GM12878 (cell line): ENCODE measurements around the gene CCDC141. TPM values are rescaled to one million over a fixed set of nuclear protein-coding genes. Genes with fewer than 3 reads are reported as not detected.

Experiments used
- ATAC-seq: fragments of 200-7000 bp; cut with Tn5 transposase; 3 replicates; pipeline ENCODE4 v1.9.1; 2020; ENCODE audit warnings: mild to moderate bottlenecking, moderate library complexity
- BruUV-seq: library from RNA; stranded (reverse); fragments of 400-500 nt; replicated peaks from 2 replicates; lab custom pipeline; 2021; lab: Mats Ljungman, UMichigan
- CTCF ChIA-PET: fragments of 300-600 bp; sonication (Branson Sonifier 250); formaldehyde crosslinking; extraction: SDS; loops from one replicate; lab custom pipeline; 2021; ENCODE audit warnings: inconsistent platforms; lab: Yijun Ruan, JAX
- POLR2A ChIA-PET: fragments of 350-600 bp; formaldehyde crosslinking; extraction: SDS; loops from one replicate; lab custom pipeline; 2021; ENCODE audit warnings: inconsistent platforms; lab: Charles Lee
- RAD21 ChIA-PET: fragments of 300-600 bp; sonication (Branson Sonifier 250); formaldehyde crosslinking; loops from one replicate; lab custom pipeline; 2023; ENCODE audit warnings: antibody characterized with exemption; ENCODE audit not compliant: unreplicated experiment; lab: Charles Lee
- SMC1A ChIA-PET: fragments of 300-600 bp; sonication (Branson Sonifier 250); formaldehyde crosslinking; loops from one replicate; lab custom pipeline; 2023; ENCODE audit not compliant: unreplicated experiment, uncharacterized antibody; lab: Charles Lee
- DNase-seq: peaks from one replicate; pipeline ENCODE4 v3.0.0-alpha.2; 2011; ENCODE audit warnings: low read depth, low spot score
- FAIRE-seq: peaks from 3 replicates; lab custom pipeline; 2011; peaks lifted over from hg19 to GRCh38; lab: Jason Lieb, UNC
- H2AFZ ChIP-seq: 2 replicates; pipeline ENCODE4 v1.6.0; 2011; ENCODE audit warnings: low read depth, low read length, control low read depth; ENCODE audit not compliant: control insufficient read depth
- H3K27ac ChIP-seq: 2 replicates; pipeline ENCODE4 v1.5.1; 2011; ENCODE audit warnings: control low read depth; ENCODE audit not compliant: control insufficient read depth, insufficient read depth
- H3K27me3 ChIP-seq, 2 experiments: replicated peaks in 1 of 2; 2 replicates each; pipeline versions ENCODE4 v1.6.0 to v1.6.1; 2011; ENCODE audit warnings: low read length in 1 of 2; ENCODE audit not compliant: control insufficient read depth in 2 of 2, insufficient read depth in 2 of 2
- H3K36me3 ChIP-seq, 2 experiments: 2 replicates each; pipeline ENCODE4 v1.5.1; 2011; ENCODE audit warnings: low read length in 1 of 2; ENCODE audit not compliant: control insufficient read depth in 2 of 2, insufficient read depth in 2 of 2
- H3K4me1 ChIP-seq: 2 replicates; pipeline ENCODE4 v1.6.1; 2011; ENCODE audit warnings: mild to moderate bottlenecking, low read length, moderate library complexity, mixed read lengths; ENCODE audit not compliant: control insufficient read depth, insufficient read depth
- H3K4me2 ChIP-seq: 2 replicates; pipeline ENCODE4 v1.6.0; 2011; ENCODE audit warnings: control low read depth; ENCODE audit not compliant: control insufficient read depth, insufficient read depth
- H3K4me3 ChIP-seq: fragments of 200-600 bp; sonication (generic); 2 replicates; pipeline ENCODE4 v1.5.1; 2016
- H3K79me2 ChIP-seq: 2 replicates; pipeline ENCODE4 v1.6.0; 2011; ENCODE audit warnings: low read length; ENCODE audit not compliant: control insufficient read depth, insufficient read depth
- H3K9ac ChIP-seq: 2 replicates; pipeline ENCODE4 v1.8.0; 2011; ENCODE audit warnings: low read length, control low read depth, mixed read lengths; ENCODE audit not compliant: control insufficient read depth, insufficient read depth
- H3K9me3 ChIP-seq: replicated peaks from 3 replicates; pipeline ENCODE4 v1.5.1; 2011; ENCODE audit warnings: mild to moderate bottlenecking, low read length; ENCODE audit not compliant: control insufficient read depth, insufficient read depth
- H4K20me1 ChIP-seq: 2 replicates; pipeline ENCODE4 v1.6.0; 2011; ENCODE audit not compliant: control insufficient read depth, insufficient read depth
- CHD4 ChIP-seq: fragments of 200-600 bp; sonication (generic); IDR thresholded peaks from 2 replicates; pipeline ENCODE4 v1.6.1; 2016; ENCODE audit warnings: mild to moderate bottlenecking
- CREM ChIP-seq: IDR thresholded peaks from 2 replicates; pipeline ENCODE4 v1.6.1; 2014; ENCODE audit warnings: antibody characterized with exemption, low read depth
- EP300 ChIP-seq, 2 experiments: fragments of 150-350 bp in 1 of 2; IDR thresholded peaks; 2 replicates each; pipeline ENCODE4 v1.6.1; 2011 to 2012; ENCODE audit warnings: low read depth in 2 of 2, low read length in 2 of 2, borderline replicate concordance in 1 of 2, improper control_type of control experiment in 1 of 2, inconsistent platforms in 1 of 2; ENCODE audit not compliant: control insufficient read depth in 1 of 2
- EZH2 ChIP-seq: IDR thresholded peaks from 2 replicates; pipeline ENCODE4 v1.6.1; 2012; ENCODE audit warnings: low read depth, mild to moderate bottlenecking, control low read depth, inconsistent platforms, low read length, borderline replicate concordance; ENCODE audit not compliant: control insufficient read depth
- HCFC1 ChIP-seq: fragments of 150-350 bp; IDR thresholded peaks from 2 replicates; pipeline ENCODE4 v1.6.1; 2014; ENCODE audit warnings: low read length
- NR2F1 ChIP-seq: fragments of 450-650 bp; conservative IDR thresholded peaks from 2 replicates; pipeline ENCODE4 v1.6.1; 2017; ENCODE audit warnings: mild to moderate bottlenecking
- PAX5 ChIP-seq: IDR thresholded peaks from 2 replicates; pipeline ENCODE4 v1.6.1; 2011; ENCODE audit warnings: low read depth, low read length, borderline replicate concordance
- POLR2A ChIP-seq: IDR thresholded peaks from 2 replicates; pipeline ENCODE4 v1.6.1; 2011; ENCODE audit warnings: low read depth, mild to moderate bottlenecking, low read length
- STAT1 ChIP-seq: fragments of 450-650 bp; conservative IDR thresholded peaks from 2 replicates; pipeline ENCODE4 v1.6.1; 2014; ENCODE audit warnings: antibody characterized with exemption, mild to moderate bottlenecking
- WGBS: methylation state at CpG from one replicate; pipeline ENCODE4 v1.1.6; 2016; ENCODE audit warnings: low lambda C conversion rate; ENCODE audit not compliant: insufficient replicate concordance, insufficient coverage; ENCODE audit errors: missing lambda C conversion rate; 5-methylcytosine and 5-hydroxymethylcytosine counted together
- in situ Hi-C: fragments of 300-500 bp; cut with MboI; formaldehyde crosslinking; loops from 9 replicates; pipeline ENCODE4 v1.14.3; 2018; ENCODE audit warnings: mixed read lengths
- intact Hi-C: fragments of 100-400 bp; cut with micrococcal nuclease; formaldehyde crosslinking; loops from one replicate; pipeline ENCODE4 v1.14.2; 2022; ENCODE audit not compliant: unreplicated experiment
- polyA plus RNA-seq, 11 experiments: library from polyadenylated mRNA; depleted of rRNA in 4 of 11; unstranded in 6 of 11; stranded (reverse) in 5 of 11; fragments of >200 nt; fragmentation: Nextera tagmentation in 4 of 11; fragmentation: Illumina TruSeq in 1 of 11; extraction: Ambion mirVana in 4 of 11; extraction: Trizol in 1 of 11; gene quantifications; 1 replicate in 1 of 11; 2 replicates in 10 of 11; pipeline versions ENCODE4 v1.2.1 to v1.2.3, GENCODE V29; 2011 to 2016; ENCODE audit warnings: inconsistent platforms in 2 of 11, missing spikeins in 2 of 11, low read depth in 1 of 11
- total RNA-seq, 4 experiments: library from RNA; depleted of rRNA in 3 of 4; stranded (reverse); fragments of >200 nt in 3 of 4; fragmentation: Illumina TruSeq in 1 of 4; extraction: Trizol in 1 of 4; gene quantifications; 2 replicates each; pipeline versions ENCODE4 v1.2.1 to v1.2.3, GENCODE V29; 2013 to 2021
- TF ChIP-seq, protein P1 (sequence below): fragments of 450-650 bp; IDR thresholded peaks from 2 replicates; pipeline ENCODE4 v1.6.1; 2016; ENCODE audit warnings: mild to moderate bottlenecking
- TF ChIP-seq, protein P2 (sequence below): fragments of 450-650 bp; IDR thresholded peaks from 2 replicates; pipeline ENCODE4 v1.6.1; 2017; ENCODE audit warnings: borderline replicate concordance
- TF ChIP-seq, protein P3 (sequence below): fragments of 450-650 bp; formaldehyde crosslinking; IDR thresholded peaks from 2 replicates; pipeline ENCODE4 v1.4.0; 2022; ENCODE audit warnings: mild to moderate bottlenecking, moderate library complexity
- TF ChIP-seq, protein P4 (sequence below): IDR thresholded peaks from 2 replicates; pipeline ENCODE4 v1.6.1; 2011; ENCODE audit warnings: borderline replicate concordance, low read depth, mild to moderate bottlenecking, moderate library complexity, mixed read lengths, low read length; ENCODE audit not compliant: insufficient read depth; ENCODE audit errors: extremely low read length
- TF ChIP-seq, protein P5 (sequence below): IDR thresholded peaks from 2 replicates; pipeline ENCODE4 v1.6.1; 2012; ENCODE audit warnings: low read depth, low read length, improper control_type of control experiment

The CCDC141 gene
- total and polyA plus RNA-seq, 10 of the 15 experiments (the other 5 are each of a cell fraction or from before 2014, with no cell fraction given): 0.84 to 12.5 (median 3.6) TPM

DNA sequence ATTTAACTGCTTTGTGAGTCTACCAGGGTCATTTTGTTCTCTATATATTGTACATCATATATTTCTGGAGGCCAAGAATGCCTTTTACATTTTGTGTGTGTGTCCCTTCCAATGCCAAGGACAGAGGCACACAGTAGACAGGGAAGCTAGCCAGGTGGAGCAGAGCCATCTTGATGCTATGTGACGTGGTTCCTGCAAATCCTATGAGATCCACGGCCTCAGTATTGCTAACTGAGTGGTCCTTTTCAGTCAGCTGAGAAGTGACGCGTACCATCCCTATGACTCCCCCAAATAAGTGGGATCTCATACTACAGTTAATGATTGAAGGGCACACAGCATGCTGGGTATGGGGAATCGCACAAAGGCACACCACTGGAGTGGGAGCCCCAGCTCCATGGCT, 27.3 kb downstream of the CCDC141 start (continued):
- TF ChIP-seq, protein P1, sequence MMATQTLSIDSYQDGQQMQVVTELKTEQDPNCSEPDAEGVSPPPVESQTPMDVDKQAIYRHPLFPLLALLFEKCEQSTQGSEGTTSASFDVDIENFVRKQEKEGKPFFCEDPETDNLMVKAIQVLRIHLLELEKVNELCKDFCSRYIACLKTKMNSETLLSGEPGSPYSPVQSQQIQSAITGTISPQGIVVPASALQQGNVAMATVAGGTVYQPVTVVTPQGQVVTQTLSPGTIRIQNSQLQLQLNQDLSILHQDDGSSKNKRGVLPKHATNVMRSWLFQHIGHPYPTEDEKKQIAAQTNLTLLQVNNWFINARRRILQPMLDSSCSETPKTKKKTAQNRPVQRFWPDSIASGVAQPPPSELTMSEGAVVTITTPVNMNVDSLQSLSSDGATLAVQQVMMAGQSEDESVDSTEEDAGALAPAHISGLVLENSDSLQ: no peak
- no peak for TF ChIP-seq EZH2
- TF ChIP-seq POLR2A: 0 out of 2 replicates have a peak, but pooled peaks have one; percentile 17

DNA sequence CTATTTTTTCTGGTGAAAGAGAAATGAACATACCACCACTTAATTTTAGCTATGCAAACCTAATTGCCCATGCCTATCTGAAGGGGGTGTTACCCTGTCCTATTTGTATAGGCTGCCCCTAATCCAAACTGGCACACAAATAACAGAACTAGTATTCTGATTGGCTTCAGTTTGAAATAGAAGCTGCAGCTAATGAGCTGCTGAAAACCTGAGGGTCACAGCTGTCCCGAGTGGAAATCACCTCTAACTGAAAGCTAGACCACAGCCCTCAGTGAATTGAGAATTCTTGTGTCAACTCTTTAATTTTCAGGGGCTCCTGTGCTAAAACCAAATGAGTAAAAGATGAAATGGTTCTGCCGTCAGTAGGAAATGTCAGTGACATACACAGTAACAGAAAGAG, 28.7 kb downstream of the CCDC141 start:
- Histone ChIP-seq H3K9me3 (peaks cover 8% of the 10 kb centered on the region), H3K4me3 (peak overlapping the region; percentile 11; the same call in 1 of the 2 replicates), H3K79me2 (no peaks in the 10 kb centered on the region; the same call in 1 of the 2 replicates), H2AFZ (peak overlapping the region; percentile 65), H3K36me3 (no peaks in the 10 kb centered on the region), H3K27ac (peak overlapping the region; percentile 71), H3K9ac (peak overlapping the region; percentile 35), H3K27me3 (no peaks in the 10 kb centered on the region), H4K20me1 (no peaks in the 10 kb centered on the region), H3K4me1 (peaks cover 34% of the 10 kb centered on the region), H3K4me2 (peak overlapping the region; percentile 64)
- ChIA-PET RAD21 (interaction anchor here (0.7 to 6.7 kb wide), 28 partner anchors 11 to 239 kb away, joined by 3 to 122 read pairs (median 8); partner anchors contain the start of gene CCDC141), POLR2A (interaction anchor here (1.0 to 5.8 kb wide), 10 partner anchors 11 to 255 kb away, joined by 3 to 49 read pairs (median 6); partner anchors contain the start of gene CCDC141), SMC1A (interaction anchor here (0.7 to 9.5 kb wide), 38 partner anchors 9 to 259 kb away, joined by 3 to 142 read pairs (median 10); partner anchors contain the start of gene CCDC141), CTCF (interaction anchor here (0.6 to 8.9 kb wide), 33 partner anchors 9 to 225 kb away, joined by 3 to 173 read pairs (median 11); partner anchors contain the start of gene CCDC141)
- in situ Hi-C loops: no loop called here
- no TSS peak for BruUV-seq
- ATAC-seq (peak; percentile 94), DNase-seq (peak; percentile 84), FAIRE-seq (peak; percentile 47)
- intact Hi-C loops: loop anchor here (1.0 to 5.0 kb wide), 3 partner anchors 26 to 106 kb away; no protein-coding TSS in a partner anchor
- 0% methylated on average over 2 of the region's 2 CpGs for WGBS
- TF ChIP-seq CREM: peak; percentile 64
- peak; percentile 90 for TF ChIP-seq NR2F1
- TF ChIP-seq, protein P2, sequence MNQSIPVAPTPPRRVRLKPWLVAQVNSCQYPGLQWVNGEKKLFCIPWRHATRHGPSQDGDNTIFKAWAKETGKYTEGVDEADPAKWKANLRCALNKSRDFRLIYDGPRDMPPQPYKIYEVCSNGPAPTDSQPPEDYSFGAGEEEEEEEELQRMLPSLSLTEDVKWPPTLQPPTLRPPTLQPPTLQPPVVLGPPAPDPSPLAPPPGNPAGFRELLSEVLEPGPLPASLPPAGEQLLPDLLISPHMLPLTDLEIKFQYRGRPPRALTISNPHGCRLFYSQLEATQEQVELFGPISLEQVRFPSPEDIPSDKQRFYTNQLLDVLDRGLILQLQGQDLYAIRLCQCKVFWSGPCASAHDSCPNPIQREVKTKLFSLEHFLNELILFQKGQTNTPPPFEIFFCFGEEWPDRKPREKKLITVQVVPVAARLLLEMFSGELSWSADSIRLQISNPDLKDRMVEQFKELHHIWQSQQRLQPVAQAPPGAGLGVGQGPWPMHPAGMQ: no peak
- no peak for TF ChIP-seq STAT1
- TF ChIP-seq, protein P3, sequence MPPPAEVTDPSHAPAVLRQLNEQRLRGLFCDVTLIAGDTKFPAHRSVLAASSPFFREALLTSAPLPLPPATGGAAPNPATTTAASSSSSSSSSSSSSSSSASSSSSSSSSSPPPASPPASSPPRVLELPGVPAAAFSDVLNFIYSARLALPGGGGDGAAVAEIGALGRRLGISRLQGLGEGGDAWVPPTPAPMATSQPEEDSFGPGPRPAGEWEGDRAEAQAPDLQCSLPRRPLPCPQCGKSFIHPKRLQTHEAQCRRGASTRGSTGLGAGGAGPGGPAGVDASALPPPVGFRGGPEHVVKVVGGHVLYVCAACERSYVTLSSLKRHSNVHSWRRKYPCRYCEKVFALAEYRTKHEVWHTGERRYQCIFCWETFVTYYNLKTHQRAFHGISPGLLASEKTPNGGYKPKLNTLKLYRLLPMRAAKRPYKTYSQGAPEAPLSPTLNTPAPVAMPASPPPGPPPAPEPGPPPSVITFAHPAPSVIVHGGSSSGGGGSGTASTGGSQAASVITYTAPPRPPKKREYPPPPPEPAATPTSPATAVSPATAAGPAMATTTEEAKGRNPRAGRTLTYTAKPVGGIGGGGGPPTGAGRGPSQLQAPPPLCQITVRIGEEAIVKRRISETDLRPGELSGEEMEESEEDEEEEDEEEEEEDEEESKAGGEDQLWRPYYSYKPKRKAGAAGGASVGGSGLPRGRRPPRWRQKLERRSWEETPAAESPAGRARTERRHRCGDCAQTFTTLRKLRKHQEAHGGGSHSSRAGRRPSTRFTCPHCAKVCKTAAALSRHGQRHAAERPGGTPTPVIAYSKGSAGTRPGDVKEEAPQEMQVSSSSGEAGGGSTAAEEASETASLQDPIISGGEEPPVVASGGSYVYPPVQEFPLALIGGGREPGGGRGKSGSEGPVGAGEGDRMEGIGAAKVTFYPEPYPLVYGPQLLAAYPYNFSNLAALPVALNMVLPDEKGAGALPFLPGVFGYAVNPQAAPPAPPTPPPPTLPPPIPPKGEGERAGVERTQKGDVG (CRISPR knock-in tag): no peak
- TF ChIP-seq PAX5: 0 out of 2 replicates have a peak, but pooled peaks have one; percentile 19
- TF ChIP-seq EP300 (IDR thresholded peaks at IDR 0.05; ENCODE audit: borderline replicate concordance in 1 of 2, control insufficient read depth in 1 of 2, low read depth in 2 of 2, low read length in 2 of 2): peak; percentile 73 to 96
- no peak for TF ChIP-seq HCFC1
- TF ChIP-seq CHD4: no peak
- TF ChIP-seq, protein P4, sequence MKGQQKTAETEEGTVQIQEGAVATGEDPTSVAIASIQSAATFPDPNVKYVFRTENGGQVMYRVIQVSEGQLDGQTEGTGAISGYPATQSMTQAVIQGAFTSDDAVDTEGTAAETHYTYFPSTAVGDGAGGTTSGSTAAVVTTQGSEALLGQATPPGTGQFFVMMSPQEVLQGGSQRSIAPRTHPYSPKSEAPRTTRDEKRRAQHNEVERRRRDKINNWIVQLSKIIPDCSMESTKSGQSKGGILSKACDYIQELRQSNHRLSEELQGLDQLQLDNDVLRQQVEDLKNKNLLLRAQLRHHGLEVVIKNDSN: no peak
- TF ChIP-seq, protein P5, sequence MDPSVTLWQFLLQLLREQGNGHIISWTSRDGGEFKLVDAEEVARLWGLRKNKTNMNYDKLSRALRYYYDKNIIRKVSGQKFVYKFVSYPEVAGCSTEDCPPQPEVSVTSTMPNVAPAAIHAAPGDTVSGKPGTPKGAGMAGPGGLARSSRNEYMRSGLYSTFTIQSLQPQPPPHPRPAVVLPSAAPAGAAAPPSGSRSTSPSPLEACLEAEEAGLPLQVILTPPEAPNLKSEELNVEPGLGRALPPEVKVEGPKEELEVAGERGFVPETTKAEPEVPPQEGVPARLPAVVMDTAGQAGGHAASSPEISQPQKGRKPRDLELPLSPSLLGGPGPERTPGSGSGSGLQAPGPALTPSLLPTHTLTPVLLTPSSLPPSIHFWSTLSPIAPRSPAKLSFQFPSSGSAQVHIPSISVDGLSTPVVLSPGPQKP: no peak
